Heart right ventricle (tissue), 16 donors: Measurements from ENCODE around the gene TIMP2. TPM values are rescaled to one million over a fixed set of nuclear protein-coding genes. Genes with fewer than 3 reads are reported as not detected.

ENCODE experiments used
- ATAC-seq, 8 donors: fragments of 200-7000 bp; cut with Tn5 transposase; one replicate each; pipeline ENCODE4 v1.9.1; 2020; ENCODE audit warnings: mild to moderate bottlenecking in 8 of 8, moderate library complexity in 8 of 8, moderate number of reproducible peaks in 1 of 8
- DNase-seq, 2 donors: peaks; one replicate each; pipeline ENCODE4 v3.0.0-alpha.2; 2020
- H3K27ac ChIP-seq, 10 donors: fragments of 200-600 bp; sonication (generic) in 2 of 10; one replicate each; pipeline versions ENCODE4 v1.5.0 to v1.8.0; 2020 to 2022; ENCODE audit warnings: mild to moderate bottlenecking in 3 of 10
- H3K27me3 ChIP-seq, 7 donors: fragments of 200-600 bp; one replicate each; pipeline ENCODE4 v1.8.0; 2021 to 2022; ENCODE audit warnings: mild to moderate bottlenecking in 2 of 7
- H3K36me3 ChIP-seq, 9 donors: fragments of 200-600 bp; sonication (generic) in 1 of 9; one replicate each; pipeline versions ENCODE4 v1.5.0 to v1.8.0; 2020 to 2022; ENCODE audit warnings: mild to moderate bottlenecking in 2 of 9
- H3K4me1 ChIP-seq, 9 donors: fragments of 200-600 bp; sonication (generic) in 1 of 9; one replicate each; pipeline versions ENCODE4 v1.5.0 to v1.8.0; 2020 to 2022; ENCODE audit warnings: mild to moderate bottlenecking in 4 of 9
- H3K4me3 ChIP-seq, 10 donors: fragments of 200-600 bp; sonication (generic) in 2 of 10; one replicate each; pipeline versions ENCODE4 v1.5.0 to v1.8.0; 2020 to 2022; ENCODE audit warnings: mild to moderate bottlenecking in 7 of 10, moderate library complexity in 2 of 10
- H3K9me3 ChIP-seq, 11 donors: fragments of 200-600 bp in 10 of 11; sonication (generic) in 2 of 11; one replicate each; pipeline versions ENCODE4 v1.5.0 to v1.8.0; 2013 to 2022; ENCODE audit warnings: mild to moderate bottlenecking in 2 of 11, control low read depth in 1 of 11, moderate library complexity in 1 of 11
- WGBS, 2 donors: extraction: QIAGEN DNeasy Blood & Tissue Kit; methylation state at CpG; one replicate each; pipeline ENCODE4 v1.1.7; 2013; ENCODE audit warnings: inconsistent platforms in 1 of 2; 5-methylcytosine and 5-hydroxymethylcytosine counted together
- intact Hi-C, 10 donors: fragments of 100-400 bp; cut with DNase I; formaldehyde crosslinking; loops; one replicate each; pipeline versions ENCODE4 v1.11.1 to v1.14.2; 2022
- polyA plus RNA-seq, 2 donors: library from polyadenylated mRNA; stranded (reverse); fragments of 200-250 nt; gene quantifications; one replicate each; pipeline ENCODE4 v1.2.3, GENCODE V29; 2013
- total RNA-seq, 10 donors: library from RNA; stranded (reverse); fragmentation: NEBNext Ultra II Directional in 3 of 10; extraction: Animal tissue kit (Norgen Biotek cat#: 25700) in 3 of 10; gene quantifications; one replicate each; pipeline versions ENCODE4 v1.2.1 to v1.2.4, GENCODE V29; 2021 to 2023
- TF ChIP-seq, protein P1 (sequence below), 9 donors: fragments of 200-600 bp; sonication (generic) in 2 of 9; IDR thresholded peaks; one replicate each; pipeline versions ENCODE4 v1.5.0 to v1.8.0; 2021 to 2022; ENCODE audit warnings: antibody characterized with exemption in 9 of 9, mild to moderate bottlenecking in 5 of 9, moderate library complexity in 1 of 9
- donor health status: Arrhythmogenic right ventricular cardiomyopathy.
- donor health status: ischemic (EF 13 %, LVEDD 7.1; RV severe dilation, severe dysfunction).
- donor health status: healthy with polysubstance abuse.
- donor health status: DM: no; HTN: yes; CAD: no.
- donor health status: DM: no; HTN: no; CAD: no.
- donor health status: ischemic (EF 25% LVEDD 6.9; RV normal size, moderate dysfunction).
- donor health status: ischemic (EF 25% LVEDD 5.7; RV mildly dilated, moderate dysfunction).
- donor health status: healthy.
- donor health status: DM: yes; HTN: yes; CAD: no.
- donor health status: Ischemic cardiomyopathy.
- donor health status: ischemic (EF 35%, LVEDD 5.7; RV mildly dilated, moderate dysfunction).
- donor health status: nonischemic (EF 11% LVEDD 7.7; RV severe dilation, severe dysfunction).
- donor health status: DM: yes; HTN: yes; CAD: no.
- donor health status: PGD.
- donor health status: ischemic (EF 29% LVEDD 5.4; RV normal size, mild dysfunction).
- donor health status: nonischemic (EF 23%, LVEDD 6.1; RV moderate dilation, normal function).

Gene TIMP2
- total and polyA plus RNA-seq, 12 donors = 32.4 to 118 (median 96.7) TPM

DNA sequence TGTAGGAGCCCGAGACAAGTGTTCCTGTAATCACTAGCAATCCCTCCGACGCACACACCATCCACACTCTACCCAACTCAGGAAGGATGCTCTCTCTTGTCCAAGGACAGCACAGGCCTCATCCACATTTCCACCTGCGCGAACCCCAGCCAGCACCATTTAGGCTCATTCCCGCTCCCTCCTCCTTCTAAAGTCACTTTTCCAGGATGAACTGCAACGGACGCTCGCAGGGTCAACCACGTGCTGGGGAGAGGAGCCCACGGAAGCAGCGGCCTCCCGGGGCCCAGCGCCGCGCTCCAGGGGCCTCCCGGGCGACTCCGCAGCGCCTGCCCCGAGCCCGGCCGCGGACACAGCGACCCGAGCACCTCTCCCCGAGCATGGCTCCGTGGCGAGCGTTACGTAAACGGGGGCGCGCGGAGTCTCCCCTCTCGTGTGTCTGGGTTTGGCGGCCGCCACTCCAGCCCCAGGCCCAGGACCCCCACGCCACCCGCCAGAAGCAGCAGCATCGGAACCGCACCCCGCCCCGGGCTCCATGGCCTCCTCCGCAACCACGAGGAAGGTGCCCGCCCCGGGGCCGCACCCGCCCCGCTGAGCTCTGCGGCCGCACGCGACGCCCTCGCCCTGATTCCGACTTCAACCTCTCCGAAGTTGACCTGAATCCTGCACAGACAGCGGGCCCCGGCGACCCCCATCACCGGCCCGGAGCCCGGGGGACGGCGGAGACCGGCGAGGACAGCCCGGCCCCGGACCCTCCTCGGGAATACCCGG is 85.2 kb downstream of the TIMP2 start:
- Histone ChIP-seq H3K27ac (peak overlapping the region; percentile 93 to 100 (median 98)), H3K36me3 (peaks cover 0 to 37% (median 29%) of the 10 kb centered on the region in 9 donors), H3K4me1 (peaks cover 4 to 33% (median 22%) of the 10 kb centered on the region in 9 donors), H3K9me3 (no peaks in the 10 kb centered on the region), H3K27me3 (no peaks in the 10 kb centered on the region), H3K4me3 (peak overlapping the region; percentile 76 to 100 (median 90))
- TF ChIP-seq, protein P1, sequence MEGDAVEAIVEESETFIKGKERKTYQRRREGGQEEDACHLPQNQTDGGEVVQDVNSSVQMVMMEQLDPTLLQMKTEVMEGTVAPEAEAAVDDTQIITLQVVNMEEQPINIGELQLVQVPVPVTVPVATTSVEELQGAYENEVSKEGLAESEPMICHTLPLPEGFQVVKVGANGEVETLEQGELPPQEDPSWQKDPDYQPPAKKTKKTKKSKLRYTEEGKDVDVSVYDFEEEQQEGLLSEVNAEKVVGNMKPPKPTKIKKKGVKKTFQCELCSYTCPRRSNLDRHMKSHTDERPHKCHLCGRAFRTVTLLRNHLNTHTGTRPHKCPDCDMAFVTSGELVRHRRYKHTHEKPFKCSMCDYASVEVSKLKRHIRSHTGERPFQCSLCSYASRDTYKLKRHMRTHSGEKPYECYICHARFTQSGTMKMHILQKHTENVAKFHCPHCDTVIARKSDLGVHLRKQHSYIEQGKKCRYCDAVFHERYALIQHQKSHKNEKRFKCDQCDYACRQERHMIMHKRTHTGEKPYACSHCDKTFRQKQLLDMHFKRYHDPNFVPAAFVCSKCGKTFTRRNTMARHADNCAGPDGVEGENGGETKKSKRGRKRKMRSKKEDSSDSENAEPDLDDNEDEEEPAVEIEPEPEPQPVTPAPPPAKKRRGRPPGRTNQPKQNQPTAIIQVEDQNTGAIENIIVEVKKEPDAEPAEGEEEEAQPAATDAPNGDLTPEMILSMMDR (IDR thresholded peaks at IDR 0.05) = no peak
- peak in 5 of 8 donors; percentile 9 to 35 (median 28) for ATAC-seq
- intact Hi-C loops = no loop called here
- 1% methylated on average over 64 to 73 of the region's 73 CpGs for WGBS, 2 donors
- DNase-seq = no peak

DNA sequence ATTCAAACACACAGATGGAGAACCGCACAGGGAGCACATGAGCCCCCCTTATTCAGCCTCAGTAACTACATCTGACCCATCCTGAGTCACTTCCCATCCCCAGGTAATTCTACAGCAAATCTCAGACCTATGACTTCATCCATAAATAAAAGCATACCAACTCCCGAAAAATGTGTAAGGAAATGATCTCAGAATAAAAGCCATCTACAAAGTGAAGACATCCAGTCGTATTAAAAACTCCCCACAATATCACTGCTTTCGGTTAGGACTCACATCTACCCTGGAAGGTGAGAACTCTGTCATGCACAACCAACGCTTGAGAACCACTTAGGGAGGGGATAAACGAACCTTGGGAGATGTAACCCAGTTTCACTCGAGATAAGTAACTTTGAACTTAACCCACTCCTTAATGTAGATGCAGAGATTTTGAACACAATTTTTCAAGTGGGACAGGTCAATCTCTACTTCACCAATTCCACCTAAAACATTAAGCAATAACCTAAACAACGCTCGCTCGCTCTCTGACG is 85.9 kb downstream of the TIMP2 start:
- no peak for ATAC-seq
- H3K27ac ChIP-seq = peak overlapping the region in 7 of 10 donors; percentile 97 to 100 (median 98)
- no peaks in the 10 kb centered on the region for H3K9me3 ChIP-seq
- no peaks in the 10 kb centered on the region for H3K27me3 ChIP-seq
- intact Hi-C loops = no loop called here
- 20 to 22% methylated on average over 11 of the region's 11 CpGs for WGBS, 2 donors
- DNase-seq = no peak
- peaks cover 4 to 33% (median 22%) of the 10 kb centered on the region in 9 donors for H3K4me1 ChIP-seq
- H3K4me3 ChIP-seq = peak overlapping the region; percentile 76 to 100 (median 90)
- TF ChIP-seq, protein P1 (IDR thresholded peaks at IDR 0.05) = no peak
- H3K36me3 ChIP-seq = peaks cover 0 to 43% (median 36%) of the 10 kb centered on the region in 9 donors

DNA sequence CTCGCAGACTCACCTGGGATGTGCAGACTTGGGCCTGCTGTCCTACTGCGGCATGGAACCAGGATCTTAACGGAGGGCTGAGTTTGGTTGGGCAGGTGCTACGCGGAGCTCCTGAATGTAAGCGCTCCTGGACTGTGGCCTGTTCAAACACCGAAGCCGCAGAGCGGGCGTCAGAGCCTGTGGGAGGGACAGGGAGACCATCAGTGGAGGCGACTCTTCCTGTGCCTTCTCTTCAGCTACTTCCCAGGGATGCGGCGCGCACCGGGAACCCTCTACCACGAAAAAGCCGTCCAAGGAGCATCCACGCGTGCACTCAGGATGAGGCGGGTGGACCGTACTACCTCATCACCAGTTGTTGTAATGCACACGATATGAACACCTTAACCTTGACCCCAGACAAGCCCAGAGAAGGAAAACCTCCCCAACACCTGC is 86.6 kb downstream of the TIMP2 start:
- ATAC-seq = no peak
- no peak overlapping the region for H3K27ac ChIP-seq
- no peak for DNase-seq
- H3K4me3 ChIP-seq = peak overlapping the region in 2 of 10 donors; percentile 83 to 98
- H3K9me3 ChIP-seq = no peaks in the 10 kb centered on the region
- WGBS, 2 donors = 91 to 95% methylated on average over 22 of the region's 22 CpGs
- TF ChIP-seq, protein P1 (IDR thresholded peaks at IDR 0.05) = no peak
- no peaks in the 10 kb centered on the region for H3K27me3 ChIP-seq
- peaks cover 4 to 50% (median 43%) of the 10 kb centered on the region in 9 donors for H3K36me3 ChIP-seq
- intact Hi-C loops = no loop called here
- peaks cover 4 to 33% (median 22%) of the 10 kb centered on the region in 9 donors for H3K4me1 ChIP-seq

- H3K4me1 ChIP-seq = peaks cover 1 to 30% (median 20%) of the 10 kb centered on the region in 9 donors
- intact Hi-C loops = no loop called here
- no peak for DNase-seq
- 83 to 91% methylated on average over 5 of the region's 5 CpGs for WGBS, 2 donors
- no peak overlapping the region for H3K4me3 ChIP-seq
- no peak for ATAC-seq
- no peak overlapping the region for H3K27ac ChIP-seq
- H3K9me3 ChIP-seq = no peaks in the 10 kb centered on the region
- TF ChIP-seq, protein P1 (IDR thresholded peaks at IDR 0.05) = no peak
- H3K36me3 ChIP-seq = peaks cover 4 to 71% (median 63%) of the 10 kb centered on the region in 9 donors
- no peaks in the 10 kb centered on the region for H3K27me3 ChIP-seq
Observed at GRCh38 chr17:78836420-78837021, 88.7 kb downstream of the TIMP2 start.
